GM18858 (cell line): ENCODE results near the gene ALDH3B1.

Experiments used
- ATAC-seq: cut with Tn5 transposase; IDR thresholded peaks from one replicate; pipeline ENCODE4 v1.9.1; 2021; ENCODE audit not compliant: unreplicated experiment

The ALDH3B1 gene

GRCh38 chr11:67996622-67997474, 13.3 kb upstream of the ALDH3B1 start:
- no peak for ATAC-seq

- no peak for ATAC-seq
These were observed 12.6 kb upstream of the ALDH3B1 start for GRCh38 chr11:67997475-67997921.

- ATAC-seq = no peak
These were observed 11.7 kb upstream of the ALDH3B1 start for GRCh38 chr11:67998150-67999045.

GRCh38 chr11:67999201-67999629, 10.9 kb upstream of the ALDH3B1 start:
- no peak for ATAC-seq

- ATAC-seq = no peak
These were observed 10.4 kb upstream of the ALDH3B1 start for GRCh38 chr11:67999704-68000103.

GRCh38 chr11:68002575-68002937, 7.6 kb upstream of the ALDH3B1 start:
- no peak for ATAC-seq

- ATAC-seq = no peak
These were observed 6.9 kb upstream of the ALDH3B1 start for GRCh38 chr11:68002938-68003845.

- ATAC-seq = no peak
These were observed 6.1 kb upstream of the ALDH3B1 start, which contains the start of gene UNC93B1 for GRCh38 chr11:68003846-68004550. Gene UNC93B1 (minus strand): TSS chr11:68004097. CDS start chr11:68004043, 54 bp downstream.

GRCh38 chr11:68004551-68005335, 5.4 kb upstream of the ALDH3B1 start:
- ATAC-seq = no peak

GRCh38 chr11:68006606-68007166, 3.4 kb upstream of the ALDH3B1 start:
- ATAC-seq = no peak

- ATAC-seq = no peak
These were observed 2.4 kb upstream of the ALDH3B1 start for GRCh38 chr11:68007498-68008380.

- no peak for ATAC-seq
These were observed 1.5 kb upstream of the ALDH3B1 start for GRCh38 chr11:68008381-68009337.

- no peak for ATAC-seq
These were observed 587 bp upstream of the ALDH3B1 start for GRCh38 chr11:68009391-68010089.

- no peak for ATAC-seq
These were observed 1.2 kb downstream of the ALDH3B1 start for GRCh38 chr11:68011051-68011943.
